GM12873 (cell line): ENCODE measurements around the gene LRP5.

Experiments used
- CTCF ChIP-seq: IDR thresholded peaks from 2 replicates; pipeline ENCODE4 v1.5.1; 2012; ENCODE audit warnings: low read depth, mild to moderate bottlenecking, moderate library complexity, low read length, control low read depth; ENCODE audit not compliant: insufficient read depth; ENCODE audit errors: missing control alignments

The LRP5 gene

GRCh38 chr11:68372625-68373024 is 60.2 kb downstream of the LRP5 start:
- TF ChIP-seq CTCF, result no peak

DNA sequence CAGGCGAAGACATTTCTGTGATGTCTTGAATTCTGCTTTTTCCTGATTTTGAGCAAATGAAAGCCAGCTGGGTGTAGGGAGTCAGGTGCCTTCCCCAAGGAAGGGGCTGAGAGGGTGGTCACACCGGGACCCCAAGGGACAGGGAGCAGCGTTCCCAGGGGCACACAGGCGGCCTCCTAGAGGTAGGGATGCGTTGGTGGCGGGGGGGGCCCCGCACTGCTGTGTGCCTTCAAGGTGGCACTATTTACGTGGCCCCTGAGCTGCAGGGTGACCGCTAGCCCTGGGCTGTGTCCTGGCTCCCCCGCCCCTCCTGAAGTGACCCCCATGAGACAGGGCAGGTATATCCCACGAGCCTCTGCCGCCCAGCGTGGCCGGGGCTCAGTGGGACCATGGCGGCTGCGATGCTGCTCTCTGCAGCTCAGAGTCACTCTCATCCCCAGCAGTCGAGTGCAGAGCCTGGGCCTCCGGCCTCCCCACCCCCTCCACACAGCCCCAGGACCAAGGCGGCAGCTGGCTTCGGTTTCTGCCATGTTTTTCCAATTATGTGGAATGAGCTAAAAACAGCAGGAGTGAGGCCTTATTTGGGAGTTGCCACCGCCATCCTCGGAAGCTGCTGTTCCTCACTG is 60.9 kb downstream of the LRP5 start:
- no peak for TF ChIP-seq CTCF

DNA sequence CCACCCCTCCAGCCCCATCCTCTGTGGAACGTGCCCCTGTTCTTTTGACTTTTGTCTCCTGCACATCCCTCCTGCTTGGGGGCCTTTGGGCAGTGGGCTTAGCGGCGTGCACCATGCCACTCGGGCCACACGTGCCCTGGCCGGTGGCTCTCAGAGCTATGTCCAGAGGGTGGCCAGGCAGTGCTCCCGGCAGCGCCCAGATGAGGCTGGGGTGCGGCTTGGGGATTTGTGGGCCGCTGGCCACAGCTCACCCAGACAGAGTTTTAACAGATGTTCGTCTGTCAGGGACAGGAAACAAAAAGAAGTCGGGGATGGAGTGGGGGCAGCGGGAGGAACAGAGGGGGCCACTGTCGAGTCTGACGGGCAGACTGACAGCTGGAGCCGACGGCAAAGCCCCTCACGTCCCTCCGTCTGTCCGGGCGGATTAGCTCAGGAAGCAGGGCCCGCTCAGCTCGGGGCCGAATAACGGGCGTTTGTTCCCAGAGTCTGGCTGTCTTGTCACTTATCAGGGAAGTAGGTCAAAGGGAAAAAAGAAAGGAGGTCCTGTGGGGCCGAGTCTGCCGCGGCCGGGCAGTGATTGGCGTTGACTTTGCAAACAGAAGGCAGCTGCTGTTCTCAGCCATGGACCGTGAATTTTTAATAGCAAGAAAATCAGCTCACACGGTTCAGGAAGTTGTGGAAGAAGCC is 61.6 kb downstream of the LRP5 start:
- no peak for TF ChIP-seq CTCF

- no peak for TF ChIP-seq CTCF
Measured at GRCh38 chr11:68374531-68374930, 62.1 kb downstream of the LRP5 start.

DNA sequence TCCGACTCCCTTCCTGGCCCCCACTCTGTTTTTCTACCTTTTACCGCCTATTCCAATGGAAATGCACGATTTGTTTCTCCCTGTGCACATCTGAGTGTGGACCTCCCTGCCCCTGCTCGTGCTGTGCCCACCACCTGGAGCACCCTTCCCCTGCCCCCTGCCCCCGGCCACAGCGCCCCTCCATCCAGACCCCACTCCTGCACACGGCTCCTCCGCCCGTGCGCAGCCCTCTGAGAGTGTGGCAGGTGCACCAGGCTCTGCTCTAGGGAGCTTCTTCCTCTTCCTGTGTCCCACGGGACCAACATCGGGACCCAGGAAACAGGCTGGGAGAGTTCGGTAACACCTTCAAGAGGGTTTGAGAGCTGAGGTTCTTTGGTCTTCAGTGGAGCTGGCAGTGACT is 62.9 kb downstream of the LRP5 start:
- no peak for TF ChIP-seq CTCF

GRCh38 chr11:68375766-68376165 is 63.4 kb downstream of the LRP5 start:
- TF ChIP-seq CTCF, result no peak

- no peak for TF ChIP-seq CTCF
Measured at GRCh38 chr11:68377389-68377795, 65.0 kb downstream of the LRP5 start.
